ENCODE results near the gene RHOT2.

DNA sequence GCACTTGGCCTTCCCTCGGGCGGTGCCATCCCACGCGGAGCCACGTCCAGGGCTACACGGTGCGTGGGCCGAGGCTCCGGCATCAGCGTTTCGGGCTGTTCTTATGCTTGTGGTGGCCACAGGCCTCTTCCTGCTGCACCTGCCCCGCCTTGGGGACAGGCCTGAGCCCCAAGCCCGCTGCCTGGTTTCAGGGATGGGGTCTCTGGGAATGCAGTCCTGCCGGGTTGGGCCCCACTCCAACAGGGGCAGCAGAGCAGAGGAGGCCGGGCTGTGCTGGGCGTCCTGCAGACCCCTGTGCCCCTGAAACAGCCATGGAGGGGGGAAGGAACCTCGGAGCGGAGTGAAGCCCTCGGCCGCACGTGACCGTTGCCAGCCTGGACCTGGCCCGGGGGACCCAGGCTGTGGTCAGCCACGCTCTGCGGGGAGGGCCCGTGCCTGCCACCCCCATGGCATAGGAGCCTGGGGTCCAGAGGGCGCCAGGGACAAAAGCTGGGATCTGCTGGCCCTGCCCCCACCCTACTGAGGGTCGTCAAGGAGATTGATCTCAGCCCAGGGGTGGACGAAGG lies 37.6 kb upstream of the RHOT2 start:
- TF ChIP-seq, protein P1, sequence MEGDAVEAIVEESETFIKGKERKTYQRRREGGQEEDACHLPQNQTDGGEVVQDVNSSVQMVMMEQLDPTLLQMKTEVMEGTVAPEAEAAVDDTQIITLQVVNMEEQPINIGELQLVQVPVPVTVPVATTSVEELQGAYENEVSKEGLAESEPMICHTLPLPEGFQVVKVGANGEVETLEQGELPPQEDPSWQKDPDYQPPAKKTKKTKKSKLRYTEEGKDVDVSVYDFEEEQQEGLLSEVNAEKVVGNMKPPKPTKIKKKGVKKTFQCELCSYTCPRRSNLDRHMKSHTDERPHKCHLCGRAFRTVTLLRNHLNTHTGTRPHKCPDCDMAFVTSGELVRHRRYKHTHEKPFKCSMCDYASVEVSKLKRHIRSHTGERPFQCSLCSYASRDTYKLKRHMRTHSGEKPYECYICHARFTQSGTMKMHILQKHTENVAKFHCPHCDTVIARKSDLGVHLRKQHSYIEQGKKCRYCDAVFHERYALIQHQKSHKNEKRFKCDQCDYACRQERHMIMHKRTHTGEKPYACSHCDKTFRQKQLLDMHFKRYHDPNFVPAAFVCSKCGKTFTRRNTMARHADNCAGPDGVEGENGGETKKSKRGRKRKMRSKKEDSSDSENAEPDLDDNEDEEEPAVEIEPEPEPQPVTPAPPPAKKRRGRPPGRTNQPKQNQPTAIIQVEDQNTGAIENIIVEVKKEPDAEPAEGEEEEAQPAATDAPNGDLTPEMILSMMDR (conservative IDR thresholded peaks at IDR 0.05; ENCODE audit: low read depth in 2 of 2): no peak
- no peak for TF ChIP-seq EZH2 (IDR thresholded peaks at IDR 0.05; ENCODE audit: low read depth, unreplicated experiment)
- TF ChIP-seq, protein P2, sequence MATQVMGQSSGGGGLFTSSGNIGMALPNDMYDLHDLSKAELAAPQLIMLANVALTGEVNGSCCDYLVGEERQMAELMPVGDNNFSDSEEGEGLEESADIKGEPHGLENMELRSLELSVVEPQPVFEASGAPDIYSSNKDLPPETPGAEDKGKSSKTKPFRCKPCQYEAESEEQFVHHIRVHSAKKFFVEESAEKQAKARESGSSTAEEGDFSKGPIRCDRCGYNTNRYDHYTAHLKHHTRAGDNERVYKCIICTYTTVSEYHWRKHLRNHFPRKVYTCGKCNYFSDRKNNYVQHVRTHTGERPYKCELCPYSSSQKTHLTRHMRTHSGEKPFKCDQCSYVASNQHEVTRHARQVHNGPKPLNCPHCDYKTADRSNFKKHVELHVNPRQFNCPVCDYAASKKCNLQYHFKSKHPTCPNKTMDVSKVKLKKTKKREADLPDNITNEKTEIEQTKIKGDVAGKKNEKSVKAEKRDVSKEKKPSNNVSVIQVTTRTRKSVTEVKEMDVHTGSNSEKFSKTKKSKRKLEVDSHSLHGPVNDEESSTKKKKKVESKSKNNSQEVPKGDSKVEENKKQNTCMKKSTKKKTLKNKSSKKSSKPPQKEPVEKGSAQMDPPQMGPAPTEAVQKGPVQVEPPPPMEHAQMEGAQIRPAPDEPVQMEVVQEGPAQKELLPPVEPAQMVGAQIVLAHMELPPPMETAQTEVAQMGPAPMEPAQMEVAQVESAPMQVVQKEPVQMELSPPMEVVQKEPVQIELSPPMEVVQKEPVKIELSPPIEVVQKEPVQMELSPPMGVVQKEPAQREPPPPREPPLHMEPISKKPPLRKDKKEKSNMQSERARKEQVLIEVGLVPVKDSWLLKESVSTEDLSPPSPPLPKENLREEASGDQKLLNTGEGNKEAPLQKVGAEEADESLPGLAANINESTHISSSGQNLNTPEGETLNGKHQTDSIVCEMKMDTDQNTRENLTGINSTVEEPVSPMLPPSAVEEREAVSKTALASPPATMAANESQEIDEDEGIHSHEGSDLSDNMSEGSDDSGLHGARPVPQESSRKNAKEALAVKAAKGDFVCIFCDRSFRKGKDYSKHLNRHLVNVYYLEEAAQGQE (IDR thresholded peaks at IDR 0.05; ENCODE audit: unreplicated experiment): no peak
- no peak for TF ChIP-seq EZH2phosphoT487 (IDR thresholded peaks at IDR 0.05; ENCODE audit: unreplicated experiment)
- no peak for TF ChIP-seq CREB1 (CRISPR knock-in tag; IDR thresholded peaks at IDR 0.05; ENCODE audit: low read depth)
- no peak for TF ChIP-seq POLR2AphosphoS5 (IDR thresholded peaks at IDR 0.05; ENCODE audit: low read depth)
- TF ChIP-seq NANOG (IDR thresholded peaks at IDR 0.05; ENCODE audit: borderline replicate concordance): no peak
- no peak for TF ChIP-seq JUNB (IDR thresholded peaks at IDR 0.05; ENCODE audit: unreplicated experiment)
- no peak for TF ChIP-seq ZNF331 (CRISPR knock-in tag; IDR thresholded peaks at IDR 0.05; ENCODE audit: low read depth)
- no peak for TF ChIP-seq STAT1 (IDR thresholded peaks at IDR 0.05; ENCODE audit: unreplicated experiment)
- TF ChIP-seq, protein P3, sequence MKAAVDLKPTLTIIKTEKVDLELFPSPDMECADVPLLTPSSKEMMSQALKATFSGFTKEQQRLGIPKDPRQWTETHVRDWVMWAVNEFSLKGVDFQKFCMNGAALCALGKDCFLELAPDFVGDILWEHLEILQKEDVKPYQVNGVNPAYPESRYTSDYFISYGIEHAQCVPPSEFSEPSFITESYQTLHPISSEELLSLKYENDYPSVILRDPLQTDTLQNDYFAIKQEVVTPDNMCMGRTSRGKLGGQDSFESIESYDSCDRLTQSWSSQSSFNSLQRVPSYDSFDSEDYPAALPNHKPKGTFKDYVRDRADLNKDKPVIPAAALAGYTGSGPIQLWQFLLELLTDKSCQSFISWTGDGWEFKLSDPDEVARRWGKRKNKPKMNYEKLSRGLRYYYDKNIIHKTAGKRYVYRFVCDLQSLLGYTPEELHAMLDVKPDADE (IDR thresholded peaks at IDR 0.05): no peak
- no peak for TF ChIP-seq ZNF114 (CRISPR knock-in tag; IDR thresholded peaks at IDR 0.05)
- TF ChIP-seq, protein P4, sequence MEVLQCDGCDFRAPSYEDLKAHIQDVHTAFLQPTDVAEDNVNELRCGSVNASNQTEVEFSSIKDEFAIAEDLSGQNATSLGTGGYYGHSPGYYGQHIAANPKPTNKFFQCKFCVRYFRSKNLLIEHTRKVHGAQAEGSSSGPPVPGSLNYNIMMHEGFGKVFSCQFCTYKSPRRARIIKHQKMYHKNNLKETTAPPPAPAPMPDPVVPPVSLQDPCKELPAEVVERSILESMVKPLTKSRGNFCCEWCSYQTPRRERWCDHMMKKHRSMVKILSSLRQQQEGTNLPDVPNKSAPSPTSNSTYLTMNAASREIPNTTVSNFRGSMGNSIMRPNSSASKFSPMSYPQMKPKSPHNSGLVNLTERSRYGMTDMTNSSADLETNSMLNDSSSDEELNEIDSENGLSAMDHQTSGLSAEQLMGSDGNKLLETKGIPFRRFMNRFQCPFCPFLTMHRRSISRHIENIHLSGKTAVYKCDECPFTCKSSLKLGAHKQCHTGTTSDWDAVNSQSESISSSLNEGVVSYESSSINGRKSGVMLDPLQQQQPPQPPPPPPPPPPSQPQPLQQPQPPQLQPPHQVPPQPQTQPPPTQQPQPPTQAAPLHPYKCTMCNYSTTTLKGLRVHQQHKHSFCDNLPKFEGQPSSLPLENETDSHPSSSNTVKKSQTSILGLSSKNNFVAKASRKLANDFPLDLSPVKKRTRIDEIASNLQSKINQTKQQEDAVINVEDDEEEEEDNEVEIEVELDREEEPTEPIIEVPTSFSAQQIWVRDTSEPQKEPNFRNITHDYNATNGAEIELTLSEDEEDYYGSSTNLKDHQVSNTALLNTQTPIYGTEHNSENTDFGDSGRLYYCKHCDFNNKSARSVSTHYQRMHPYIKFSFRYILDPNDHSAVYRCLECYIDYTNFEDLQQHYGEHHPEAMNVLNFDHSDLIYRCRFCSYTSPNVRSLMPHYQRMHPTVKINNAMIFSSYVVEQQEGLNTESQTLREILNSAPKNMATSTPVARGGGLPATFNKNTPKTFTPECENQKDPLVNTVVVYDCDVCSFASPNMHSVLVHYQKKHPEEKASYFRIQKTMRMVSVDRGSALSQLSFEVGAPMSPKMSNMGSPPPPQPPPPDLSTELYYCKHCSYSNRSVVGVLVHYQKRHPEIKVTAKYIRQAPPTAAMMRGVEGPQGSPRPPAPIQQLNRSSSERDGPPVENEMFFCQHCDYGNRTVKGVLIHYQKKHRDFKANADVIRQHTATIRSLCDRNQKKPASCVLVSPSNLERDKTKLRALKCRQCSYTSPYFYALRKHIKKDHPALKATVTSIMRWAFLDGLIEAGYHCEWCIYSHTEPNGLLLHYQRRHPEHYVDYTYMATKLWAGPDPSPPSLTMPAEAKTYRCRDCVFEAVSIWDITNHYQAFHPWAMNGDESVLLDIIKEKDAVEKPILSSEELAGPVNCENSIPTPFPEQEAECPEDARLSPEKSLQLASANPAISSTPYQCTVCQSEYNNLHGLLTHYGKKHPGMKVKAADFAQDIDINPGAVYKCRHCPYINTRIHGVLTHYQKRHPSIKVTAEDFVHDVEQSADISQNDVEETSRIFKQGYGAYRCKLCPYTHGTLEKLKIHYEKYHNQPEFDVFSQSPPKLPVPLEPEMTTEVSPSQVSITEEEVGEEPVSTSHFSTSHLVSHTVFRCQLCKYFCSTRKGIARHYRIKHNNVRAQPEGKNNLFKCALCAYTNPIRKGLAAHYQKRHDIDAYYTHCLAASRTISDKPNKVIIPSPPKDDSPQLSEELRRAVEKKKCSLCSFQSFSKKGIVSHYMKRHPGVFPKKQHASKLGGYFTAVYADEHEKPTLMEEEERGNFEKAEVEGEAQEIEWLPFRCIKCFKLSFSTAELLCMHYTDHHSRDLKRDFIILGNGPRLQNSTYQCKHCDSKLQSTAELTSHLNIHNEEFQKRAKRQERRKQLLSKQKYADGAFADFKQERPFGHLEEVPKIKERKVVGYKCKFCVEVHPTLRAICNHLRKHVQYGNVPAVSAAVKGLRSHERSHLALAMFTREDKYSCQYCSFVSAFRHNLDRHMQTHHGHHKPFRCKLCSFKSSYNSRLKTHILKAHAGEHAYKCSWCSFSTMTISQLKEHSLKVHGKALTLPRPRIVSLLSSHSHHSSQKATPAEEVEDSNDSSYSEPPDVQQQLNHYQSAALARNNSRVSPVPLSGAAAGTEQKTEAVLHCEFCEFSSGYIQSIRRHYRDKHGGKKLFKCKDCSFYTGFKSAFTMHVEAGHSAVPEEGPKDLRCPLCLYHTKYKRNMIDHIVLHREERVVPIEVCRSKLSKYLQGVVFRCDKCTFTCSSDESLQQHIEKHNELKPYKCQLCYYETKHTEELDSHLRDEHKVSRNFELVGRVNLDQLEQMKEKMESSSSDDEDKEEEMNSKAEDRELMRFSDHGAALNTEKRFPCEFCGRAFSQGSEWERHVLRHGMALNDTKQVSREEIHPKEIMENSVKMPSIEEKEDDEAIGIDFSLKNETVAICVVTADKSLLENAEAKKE (CRISPR knock-in tag; IDR thresholded peaks at IDR 0.05): no peak
